Prostate gland (tissue), 2 donors: ENCODE data around the gene TRAPPC3L.

Experiments
- CTCF ChIP-seq, 4 experiments: fragments of 200-600 bp in 2 of 4; fragments of 450-650 bp in 2 of 4; sonication (generic) in 2 of 4; IDR thresholded peaks; 1 replicate in 3 of 4; 2 replicates in 1 of 4; pipeline ENCODE4 v1.5.1; 2016 to 2019; ENCODE audit warnings: antibody characterized with exemption in 4 of 4, mild to moderate bottlenecking in 2 of 4, moderate library complexity in 2 of 4
- POLR2A ChIP-seq: fragments of 450-650 bp; IDR thresholded peaks from one replicate; pipeline ENCODE4 v1.6.1; 2016; ENCODE audit warnings: antibody characterized with exemption, mild to moderate bottlenecking

DNA sequence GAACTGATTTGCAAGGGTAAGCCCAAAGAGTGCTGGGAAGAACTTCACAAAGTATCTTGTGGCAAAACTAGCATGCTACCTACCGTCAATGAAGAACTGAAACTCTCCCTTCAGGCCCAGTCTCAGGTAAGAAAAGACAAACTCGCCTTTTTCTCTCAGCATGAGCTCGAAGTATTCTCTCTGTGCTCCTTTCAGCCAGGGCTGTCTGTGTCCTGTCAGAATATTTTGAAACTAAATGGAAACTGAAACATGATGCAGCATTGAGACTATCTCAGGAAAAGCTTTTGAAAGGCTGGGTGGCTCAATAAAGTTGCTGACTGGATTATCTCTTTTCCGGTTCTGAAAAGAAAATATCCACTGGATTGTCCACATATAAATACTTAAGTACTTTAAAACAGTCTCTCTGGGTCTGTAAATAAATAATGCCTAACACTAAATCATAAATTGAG, 33.3 kb downstream of the TRAPPC3L start:
- TF ChIP-seq POLR2A (no peak), CTCF (IDR thresholded peaks at IDR 0.05) (no peak)
